Activated CD8-positive, alpha-beta memory T cell treated with anti-CD3 and anti-CD28 coated beads, Interleukin-2, amount 50 U/mL, for 1 hour (primary cell): ENCODE measurements around the gene VAMP5.
"Not testable (repeated sequence)": the region's sequence is repeated elsewhere in the genome, so short reads cannot be mapped to it uniquely, and the experiment has no call there.

Source experiments
- DNase-seq: peaks from one replicate; pipeline ENCODE4 v3.0.0-alpha.2; 2020; ENCODE audit errors: extremely low read depth

The VAMP5 gene

DNA sequence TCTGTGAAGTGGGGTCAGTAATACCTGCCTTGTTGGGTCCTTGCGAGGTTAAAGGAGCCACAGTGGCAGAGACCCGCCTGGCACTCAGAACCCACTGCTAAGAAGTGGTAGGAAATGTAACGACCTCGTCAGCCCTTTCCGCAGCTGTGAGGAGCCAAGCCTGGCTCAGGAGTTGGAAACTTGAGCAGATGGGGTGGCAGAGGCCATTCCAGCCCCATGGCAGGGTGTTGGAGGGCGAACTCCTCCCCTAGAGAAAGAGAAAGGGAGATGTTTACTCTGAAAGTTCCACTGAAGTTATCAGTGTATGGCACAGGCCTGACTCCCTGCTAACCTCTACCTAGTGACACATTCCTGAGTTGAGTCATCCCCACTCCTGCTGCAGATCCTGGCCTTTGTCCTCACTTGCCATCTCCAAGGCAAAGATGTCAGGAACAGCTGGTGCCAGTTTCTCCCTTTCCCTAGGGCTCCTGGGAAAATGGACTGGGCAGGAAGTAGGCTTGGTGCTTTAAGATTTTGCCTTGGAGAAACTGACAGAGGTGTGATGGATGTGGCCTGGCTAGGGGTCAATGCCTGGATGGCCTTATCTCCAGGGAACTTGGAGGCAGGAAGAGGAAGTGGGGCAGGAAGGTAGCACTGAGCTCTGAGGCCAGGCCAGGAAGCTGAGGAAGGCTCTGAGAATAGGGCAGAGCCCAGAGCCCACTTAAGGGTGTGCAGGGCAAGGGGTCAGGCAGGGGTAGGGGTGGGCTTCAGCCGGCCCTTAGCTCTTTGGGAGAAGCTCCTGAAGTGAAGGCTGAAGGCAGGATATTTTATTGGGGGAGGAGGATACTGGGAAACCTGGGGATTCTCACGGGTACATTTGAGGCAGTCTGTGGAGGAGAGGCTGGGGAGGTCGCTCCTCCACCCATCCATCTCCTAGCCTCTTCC, 888 bp downstream of the VAMP5 start:
- DNase-seq, result no peak

DNA sequence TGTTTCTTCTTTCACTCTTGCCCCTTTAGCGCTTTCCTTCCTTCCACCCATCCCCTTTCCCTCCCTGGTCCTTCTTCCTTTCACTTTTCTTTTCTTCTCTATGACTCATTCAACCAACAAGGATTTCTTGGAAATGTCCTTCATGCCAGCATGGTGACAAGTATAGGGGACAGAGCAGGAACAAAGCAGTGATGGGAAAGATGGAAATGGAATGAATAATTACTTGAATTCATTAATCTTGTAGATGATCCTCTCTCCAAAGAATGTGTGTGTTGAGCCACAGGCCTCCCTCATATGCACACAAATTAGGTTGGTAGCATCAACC, 1.5 kb downstream of the VAMP5 start:
- DNase-seq, result no peak

DNA sequence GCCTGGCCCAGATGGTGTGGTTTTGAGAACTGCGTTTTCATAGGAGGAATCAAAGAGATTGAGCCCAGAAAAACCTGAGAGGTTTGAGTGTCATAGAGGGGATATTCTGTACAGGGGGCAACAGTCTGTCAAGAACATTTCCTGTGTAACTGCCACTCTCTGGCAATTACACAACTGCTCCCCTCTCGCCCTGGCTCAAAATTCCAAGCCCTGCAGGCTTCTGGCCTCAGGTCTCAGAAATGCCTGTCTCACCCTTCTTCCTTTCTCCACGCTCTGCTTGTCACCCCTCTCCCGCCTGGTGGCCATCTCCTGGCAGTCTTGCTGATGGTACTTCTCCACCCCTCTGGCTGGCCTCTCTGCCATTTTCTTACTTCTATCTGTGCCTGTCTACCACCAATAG, 4.0 kb downstream of the VAMP5 start:
- DNase-seq, result no peak

DNA sequence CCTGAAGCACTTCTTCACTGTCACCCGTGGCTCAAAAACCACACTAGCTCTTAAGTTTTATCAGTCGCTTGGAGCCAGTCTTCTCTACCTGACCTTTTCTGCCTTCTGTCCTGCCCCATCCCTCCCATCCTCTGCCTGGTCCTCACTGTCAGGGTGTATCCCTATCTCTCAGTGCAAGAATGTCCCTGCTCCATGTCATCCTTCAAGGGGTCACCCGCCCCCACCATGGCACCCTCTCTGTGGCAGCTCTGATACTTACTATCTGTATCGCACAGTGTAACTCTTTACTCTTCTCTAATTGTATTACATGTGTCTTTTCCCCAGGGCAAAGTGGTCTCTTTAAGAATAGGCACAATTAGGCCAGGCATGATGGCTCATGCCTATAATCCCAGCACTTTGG, 4.4 kb downstream of the VAMP5 start:
- no peak for DNase-seq

DNA sequence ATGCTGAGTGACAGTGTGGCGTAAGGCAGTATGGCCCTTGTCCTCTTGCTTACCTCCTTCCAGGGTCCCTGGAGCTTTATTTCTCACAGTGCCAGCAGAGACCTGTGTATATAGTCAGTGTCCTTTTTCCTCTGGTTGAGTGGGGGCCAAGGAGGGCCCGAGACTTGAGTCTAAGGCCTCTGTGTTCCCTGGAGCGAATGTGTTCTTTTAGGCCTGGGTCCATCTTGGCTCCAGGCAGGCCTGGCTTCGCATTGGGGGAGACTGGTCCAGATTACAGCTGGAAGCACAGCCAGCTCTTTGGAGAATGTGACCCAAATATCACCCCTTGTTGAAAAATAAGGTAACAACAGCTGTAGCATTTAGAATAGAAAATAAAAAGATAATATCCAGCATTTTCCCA, 5.0 kb downstream of the VAMP5 start:
- no peak for DNase-seq

DNA sequence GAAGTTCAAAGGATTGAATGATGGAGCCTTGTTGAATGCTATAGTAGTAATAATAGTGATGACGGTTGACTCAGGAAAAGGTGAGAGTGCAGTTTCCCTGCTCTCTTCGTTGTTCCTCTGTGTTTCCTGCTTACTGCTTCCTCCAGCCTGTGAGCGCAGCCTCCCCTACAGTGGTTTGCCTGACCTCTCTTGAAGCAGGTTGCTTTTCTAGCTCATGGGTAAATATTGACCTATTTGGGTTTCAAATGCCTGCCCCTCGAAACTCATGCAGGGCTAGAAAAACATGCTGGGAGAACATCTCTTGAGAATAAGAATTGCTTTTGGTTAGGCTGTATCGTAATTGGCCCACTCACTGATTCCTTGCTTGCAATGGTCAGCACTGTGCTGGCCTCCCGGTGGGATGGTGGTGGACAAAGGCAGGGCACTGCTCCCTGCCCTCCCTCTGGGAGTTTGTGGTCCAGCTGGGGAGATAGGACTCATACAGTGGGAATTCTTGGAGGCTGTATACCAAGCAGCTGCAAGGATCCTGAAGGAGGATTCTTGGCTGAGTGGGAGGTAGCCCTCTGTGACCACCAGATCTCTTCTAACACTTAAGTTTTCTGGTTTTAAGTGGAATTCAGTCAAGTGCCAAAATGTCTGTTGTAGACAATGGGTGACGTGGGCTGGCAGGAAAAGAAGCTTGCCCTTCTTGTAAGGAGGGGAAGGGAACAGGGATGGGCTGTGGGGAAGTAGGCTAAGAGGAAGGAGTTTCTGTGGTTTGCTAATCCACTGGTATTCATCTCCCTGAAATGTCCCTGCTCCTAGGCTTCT, 6.0 kb downstream of the VAMP5 start:
- no peak for DNase-seq

DNA sequence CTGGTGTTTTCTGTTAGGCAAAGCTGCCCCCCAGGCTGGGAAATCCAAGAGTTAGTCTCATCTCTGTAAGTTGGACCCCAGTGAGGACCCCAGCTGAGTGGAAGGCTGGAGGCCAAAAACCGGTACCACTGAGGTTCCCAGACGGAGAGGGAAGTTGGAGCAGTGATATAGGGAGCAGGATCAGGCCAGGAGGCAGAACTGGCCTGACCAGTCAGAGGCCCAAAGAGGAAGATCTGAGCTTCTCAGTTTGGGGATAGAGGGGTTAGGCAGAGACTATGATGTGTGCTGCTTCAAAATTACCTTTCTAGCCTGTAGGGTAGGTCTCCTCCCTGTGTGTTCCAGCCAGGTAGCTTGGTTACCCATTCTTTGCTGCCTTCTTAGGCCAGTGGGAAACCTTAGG, 6.7 kb downstream of the VAMP5 start:
- DNase-seq, result no peak

DNA sequence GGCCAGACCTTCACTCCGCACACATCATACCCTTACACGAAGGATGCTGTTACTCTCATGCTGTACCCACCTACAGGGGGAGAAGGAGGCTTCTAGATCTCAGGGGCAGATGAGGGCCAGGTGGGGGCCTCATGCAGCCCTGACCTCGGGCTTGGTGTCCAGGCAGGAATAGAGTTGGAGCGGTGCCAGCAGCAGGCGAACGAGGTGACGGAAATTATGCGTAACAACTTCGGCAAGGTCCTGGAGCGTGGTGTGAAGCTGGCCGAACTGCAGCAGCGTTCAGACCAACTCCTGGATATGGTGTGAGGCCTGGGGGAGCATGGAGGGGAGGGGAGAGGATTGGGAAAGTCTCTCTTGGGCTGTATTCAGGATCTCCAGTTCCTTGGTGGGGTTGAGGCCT, 7.3 kb downstream of the VAMP5 start:
- no peak for DNase-seq

DNA sequence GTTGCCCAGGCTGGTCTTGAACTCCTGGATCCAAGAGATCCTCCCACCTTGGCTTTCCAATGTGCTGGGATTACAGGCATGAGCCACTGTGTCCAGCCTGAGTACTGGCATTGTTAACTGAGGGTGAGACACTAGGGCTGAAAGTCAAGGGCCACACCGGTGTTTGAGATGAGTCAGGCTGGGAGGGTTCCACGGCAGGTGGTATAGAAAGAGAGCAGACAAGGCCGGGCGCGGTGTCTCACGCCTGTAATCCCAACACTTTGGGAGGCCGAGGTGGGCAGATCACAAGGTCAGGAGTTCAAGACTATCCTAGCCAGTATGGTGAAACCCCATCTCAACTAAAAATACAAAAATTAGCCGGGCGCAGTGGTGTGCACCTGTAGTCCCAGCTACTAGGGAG, 8.1 kb downstream of the VAMP5 start:
- not testable (repeated sequence) for DNase-seq

DNA sequence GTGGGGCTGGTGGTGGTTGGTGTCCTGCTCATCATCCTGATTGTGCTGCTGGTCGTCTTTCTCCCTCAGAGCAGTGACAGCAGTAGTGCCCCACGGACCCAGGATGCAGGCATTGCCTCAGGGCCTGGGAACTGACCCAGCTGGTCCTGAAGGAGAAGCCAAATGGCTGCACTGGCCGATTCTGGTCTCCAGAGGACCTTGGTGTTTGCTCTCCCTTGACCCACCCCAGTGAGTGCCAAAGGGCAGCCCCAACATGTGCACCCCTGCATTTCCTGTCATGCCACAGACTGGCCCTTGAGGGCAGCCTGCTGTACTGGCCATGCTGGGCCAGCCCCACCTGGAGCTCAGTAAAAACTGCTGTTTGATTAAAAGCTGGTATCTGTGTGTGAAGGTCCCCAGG, 8.8 kb downstream of the VAMP5 start:
- DNase-seq, result no peak

DNA sequence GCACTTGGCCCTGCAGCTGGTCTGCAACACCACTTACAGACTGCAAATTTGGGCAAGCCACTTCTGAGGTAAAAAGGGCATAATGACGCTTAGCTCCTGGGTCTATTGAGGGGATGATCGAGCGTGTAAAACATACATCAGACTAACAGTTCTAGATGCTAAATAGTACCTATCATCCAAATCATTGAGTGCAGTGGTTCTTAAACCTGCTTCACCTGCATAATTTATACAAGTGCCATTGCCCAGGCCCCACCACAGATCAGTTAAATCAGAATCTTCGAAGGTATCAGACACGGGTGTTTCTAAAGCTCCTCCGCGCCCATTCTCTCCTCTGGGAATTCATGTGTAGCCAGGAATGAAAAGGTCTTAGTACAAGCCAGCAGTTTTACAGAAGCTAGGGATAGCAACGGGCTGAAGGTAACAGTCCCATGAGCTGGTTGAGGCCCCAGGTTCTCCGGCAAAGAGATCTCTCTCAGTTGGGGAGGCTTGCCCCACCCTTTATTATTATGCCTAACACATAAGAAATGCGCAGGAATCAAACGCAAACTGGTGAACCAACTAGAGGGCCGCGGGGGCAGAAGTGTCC, 10.6 kb downstream of the VAMP5 start:
- no peak for DNase-seq

DNA sequence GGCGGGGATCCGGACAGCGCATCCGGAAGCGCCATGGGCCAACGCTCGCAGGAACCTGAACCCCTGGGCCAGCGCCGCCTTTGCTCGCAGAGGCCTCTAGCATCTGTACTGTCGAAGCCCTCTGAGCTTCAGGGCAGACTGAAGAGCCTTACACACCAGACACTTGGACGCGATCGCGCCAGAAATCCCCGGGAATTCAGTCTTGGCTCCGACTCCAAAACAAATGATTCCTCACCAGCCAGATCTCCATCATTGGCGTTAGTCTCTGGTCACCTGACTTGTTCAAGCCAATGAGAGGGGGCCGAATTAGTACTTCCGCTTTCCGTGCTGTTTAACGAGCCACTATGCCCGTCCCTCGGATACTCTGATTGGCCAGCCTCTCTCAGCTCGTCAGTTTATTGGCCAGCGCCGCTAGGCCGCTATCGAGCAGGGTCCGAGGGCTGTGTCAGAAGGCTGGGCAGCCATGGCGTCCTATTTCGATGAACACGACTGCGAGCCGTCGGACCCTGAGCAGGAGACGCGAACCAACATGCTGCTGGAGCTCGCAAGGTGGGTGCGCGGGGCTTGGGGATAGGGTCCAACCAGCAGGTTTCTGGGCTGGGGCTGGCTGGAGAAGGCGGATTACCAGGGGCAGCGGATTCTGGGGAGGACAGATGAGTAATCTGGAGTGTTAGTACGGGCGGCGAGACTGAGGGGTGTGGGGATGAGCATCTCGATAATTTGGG, 11.2 kb downstream of the VAMP5 start, which contains the start of gene RNF181:
Gene RNF181, plus strand, starts transcription at position 445 of the 725 bp plus-strand sequence. Its CDS starts 19 bp downstream, at position 464.
- DNase-seq, result peak; percentile 86

DNA sequence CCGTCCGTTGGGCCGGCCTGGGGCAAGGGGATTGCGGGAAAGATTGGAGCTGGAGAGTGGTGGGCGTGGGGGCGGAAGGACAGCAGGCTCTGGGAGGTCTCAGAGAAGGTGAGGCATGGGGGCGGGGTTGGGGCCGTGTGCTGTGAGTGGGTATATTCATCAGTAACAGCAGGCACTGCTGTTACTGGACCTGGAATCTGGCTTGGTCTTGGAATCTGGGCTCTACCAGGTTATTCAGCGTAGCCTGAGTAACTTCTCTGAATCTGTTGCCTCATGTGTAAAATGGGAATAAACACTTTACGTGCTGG, 11.7 kb downstream of the VAMP5 start:
- DNase-seq, result no peak

DNA sequence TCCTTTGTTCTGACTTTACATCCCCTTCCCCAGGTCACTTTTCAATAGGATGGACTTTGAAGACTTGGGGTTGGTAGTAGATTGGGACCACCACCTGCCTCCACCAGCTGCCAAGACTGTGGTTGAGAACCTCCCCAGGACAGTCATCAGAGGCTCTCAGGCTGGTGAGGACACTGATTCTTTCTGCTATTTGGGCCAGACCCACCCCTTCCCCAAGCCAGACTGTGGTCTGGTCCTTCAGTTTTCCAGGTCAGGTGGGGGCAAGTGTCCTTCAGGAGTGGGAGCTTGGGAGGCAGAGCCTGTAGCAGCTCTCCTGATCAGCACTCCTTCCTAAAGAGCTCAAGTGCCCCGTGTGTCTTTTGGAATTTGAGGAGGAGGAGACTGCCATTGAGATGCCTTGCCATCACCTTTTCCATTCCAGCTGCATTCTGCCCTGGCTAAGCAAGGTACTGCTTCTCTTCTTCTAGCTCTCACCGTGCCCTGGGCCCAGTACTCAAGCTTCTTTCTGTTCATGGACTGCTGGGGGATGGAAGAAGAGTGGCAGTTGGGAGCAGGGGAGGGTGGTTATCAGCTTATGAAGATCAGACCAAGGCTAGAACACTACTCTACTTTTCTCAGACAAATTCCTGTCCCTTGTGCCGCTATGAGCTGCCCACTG, 12.4 kb downstream of the VAMP5 start:
- no peak for DNase-seq

DNA sequence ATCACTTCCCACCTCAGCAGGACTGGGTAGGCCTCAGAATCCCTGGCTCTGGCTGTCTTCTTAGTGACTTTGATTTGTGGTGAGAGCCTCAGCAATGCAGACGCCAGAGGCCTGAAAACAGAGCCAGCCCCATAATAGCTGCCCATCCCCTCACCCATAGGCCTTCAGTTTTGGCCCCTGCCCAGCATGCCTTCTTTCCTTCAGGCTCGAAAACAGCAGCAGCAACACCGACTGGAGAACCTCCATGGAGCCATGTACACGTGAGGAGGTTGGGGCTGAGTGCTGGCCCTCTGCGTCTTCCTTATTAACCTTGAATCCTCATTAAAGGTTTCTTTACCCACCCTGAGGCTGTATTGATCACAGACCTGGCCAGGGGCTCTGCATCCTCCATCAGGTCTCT, 13.0 kb downstream of the VAMP5 start:
- DNase-seq, result no peak

DNA sequence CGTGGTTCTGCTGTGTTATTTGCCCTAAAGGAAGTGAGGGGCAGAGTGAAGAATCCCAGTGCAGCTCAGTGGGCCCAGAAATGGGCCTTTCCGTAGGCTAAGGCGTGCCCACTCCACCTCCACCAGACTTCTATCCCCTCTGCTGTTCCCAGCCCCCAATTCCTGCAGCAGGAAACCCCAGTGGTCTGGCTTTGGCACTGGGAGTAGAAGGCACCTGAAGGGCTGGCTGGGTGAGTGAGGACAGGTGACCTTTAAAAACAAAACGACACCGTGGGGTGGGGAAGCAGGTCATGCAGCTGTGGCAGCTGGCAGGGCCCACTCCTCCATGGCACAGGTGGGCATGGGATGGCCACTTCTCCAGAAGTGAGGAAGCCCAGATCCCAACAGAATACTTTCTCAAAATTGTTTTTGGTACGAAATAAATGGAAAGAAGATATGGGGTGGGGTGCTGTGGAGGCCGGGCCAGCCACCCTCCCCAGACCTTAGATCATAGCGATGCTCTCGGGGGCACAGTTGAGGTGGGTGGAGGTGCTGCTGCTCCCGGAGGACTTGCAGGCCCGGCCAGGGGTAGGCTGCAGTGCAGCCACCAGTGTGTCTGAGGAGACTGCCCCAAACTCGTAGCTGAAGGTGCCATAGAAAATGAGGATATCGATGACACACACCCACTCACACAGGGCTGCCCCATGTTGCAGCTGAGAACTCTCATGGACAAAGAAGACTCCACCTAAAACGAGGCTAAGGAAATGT, 14.5 kb downstream of the VAMP5 start:
- no peak for DNase-seq

DNA sequence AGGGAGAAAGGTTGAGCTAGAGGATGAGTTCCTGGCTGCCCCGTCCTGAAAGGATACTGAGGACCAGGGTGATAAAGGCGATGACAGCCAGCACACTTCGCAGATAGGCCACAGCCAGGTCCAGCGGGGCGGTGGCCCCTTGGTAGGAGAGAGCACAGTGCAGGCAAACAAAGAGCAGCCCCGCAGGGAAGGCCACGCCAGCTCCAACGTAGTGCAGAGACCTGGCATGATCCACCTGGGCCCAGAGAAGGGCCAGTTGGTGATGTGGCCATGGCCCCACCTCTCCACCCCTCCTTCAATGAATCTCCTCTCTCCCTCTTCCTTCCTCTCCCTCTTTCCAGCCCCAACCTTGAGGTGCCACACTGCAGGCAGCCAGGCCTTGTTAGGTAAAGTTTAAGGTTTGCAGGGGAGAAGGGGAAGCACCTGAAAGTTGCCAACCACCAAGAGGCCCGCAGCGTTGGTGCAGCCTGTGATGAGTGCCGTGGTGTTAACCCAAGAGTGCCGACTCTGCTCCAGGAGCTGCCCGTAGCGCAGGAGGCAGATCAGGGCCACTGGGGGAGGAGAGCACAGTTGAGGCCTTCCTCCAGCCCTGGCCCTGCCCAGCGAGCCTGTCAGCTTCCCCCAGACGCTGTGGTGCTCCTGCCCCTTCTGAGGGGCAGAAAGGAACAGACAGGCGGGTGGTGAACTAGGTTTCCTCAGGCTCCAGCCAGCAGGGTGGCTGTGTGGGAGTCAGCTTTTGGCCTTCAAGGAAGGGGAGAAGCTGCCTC, 15.4 kb downstream of the VAMP5 start:
- no peak for DNase-seq

DNA sequence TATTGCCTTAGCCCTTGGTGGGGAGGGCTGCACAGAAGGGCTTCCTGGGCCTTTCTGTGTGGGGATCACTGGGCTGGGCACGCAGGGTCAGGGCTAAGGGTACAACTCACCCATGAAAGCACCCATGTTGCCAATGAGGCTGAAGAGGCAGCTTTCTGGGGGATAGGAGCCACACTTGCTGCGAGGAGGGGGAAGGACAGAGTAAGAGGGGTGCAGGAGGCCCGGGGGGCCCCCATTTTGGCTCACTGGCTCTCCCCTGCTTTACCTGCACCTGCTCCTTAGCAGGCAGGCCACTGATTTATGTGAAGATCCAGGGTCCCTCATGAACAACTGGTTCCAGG, 16.0 kb downstream of the VAMP5 start:
- no peak for DNase-seq

DNA sequence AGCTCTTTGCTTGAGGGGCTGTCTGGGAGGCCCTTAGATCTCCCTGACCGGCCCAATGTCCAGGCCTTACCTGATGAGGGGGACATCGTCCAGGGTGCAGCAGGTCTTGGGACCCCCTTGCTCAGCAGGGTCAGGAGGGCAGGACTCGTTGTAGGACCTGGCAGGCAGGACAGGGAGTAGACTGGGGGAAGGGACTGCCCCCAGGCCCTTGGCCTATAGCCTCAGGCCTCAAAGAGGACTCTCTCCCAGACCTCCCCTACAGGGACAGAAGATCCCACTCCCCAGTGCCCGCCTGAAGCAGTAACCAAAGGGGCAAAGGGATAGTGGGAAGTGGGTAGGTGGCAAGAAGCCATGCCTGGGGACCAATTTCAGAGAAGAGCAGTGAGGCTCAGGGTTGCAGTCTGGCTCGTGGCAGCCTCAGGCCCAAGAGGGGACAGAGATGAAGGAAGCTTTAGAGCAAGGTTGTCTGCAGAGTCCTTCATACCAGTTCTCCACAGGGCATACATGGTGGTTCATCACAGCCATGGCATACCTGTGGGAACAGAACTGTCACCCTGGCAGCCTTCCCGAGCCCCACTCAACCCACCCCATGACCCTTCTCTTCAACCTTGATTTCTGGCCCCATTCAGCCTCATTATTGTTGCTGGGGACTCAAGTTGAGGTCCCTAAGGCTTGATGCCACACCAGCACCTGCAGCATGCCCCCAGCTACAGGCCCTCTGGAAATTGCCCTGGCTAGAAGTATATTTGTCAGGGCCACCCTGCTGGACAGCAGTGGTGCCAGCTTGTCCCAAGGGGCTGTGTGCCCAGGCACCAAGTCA, 16.9 kb downstream of the VAMP5 start:
- no peak for DNase-seq
